Bone marrow (tissue), 2 donors: Measurements from ENCODE around the gene RRAGC.
"Not testable (repeated sequence)": the region's sequence is repeated elsewhere in the genome, so short reads cannot be mapped to it uniquely, and the experiment has no call there.

Experiments
- DNase-seq, 2 donors: peaks; one replicate each; lab custom pipeline; 2025; lab: John Stamatoyannopoulos, UW

Gene RRAGC

GRCh38 chr1:38858833-38859560 lies 575 bp downstream of the RRAGC start:
- DNase-seq = no peak

DNA sequence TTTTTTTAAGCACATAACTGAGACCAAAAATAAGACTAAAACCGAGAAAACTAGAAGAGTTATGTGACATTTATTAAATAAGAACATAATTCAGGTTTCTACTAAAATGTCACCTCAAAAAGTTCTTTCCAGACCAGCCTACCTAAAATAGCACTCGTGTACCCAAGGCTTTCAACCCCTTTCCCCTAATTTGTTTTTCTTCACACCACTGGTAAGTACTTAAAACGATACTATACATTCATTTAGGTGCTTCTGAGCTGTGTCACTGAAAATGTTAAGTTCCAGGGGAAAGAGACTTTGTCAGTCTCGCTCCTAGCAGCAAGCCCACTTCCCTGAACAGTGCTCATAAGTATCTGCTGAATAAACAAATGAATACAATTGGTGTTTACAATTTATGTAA lies 6.8 kb downstream of the RRAGC start:
- no peak for DNase-seq

- DNase-seq = peak in 1 of 2 donors; percentile 69
Observed at GRCh38 chr1:38848071-38848470, 11.5 kb downstream of the RRAGC start.

DNA sequence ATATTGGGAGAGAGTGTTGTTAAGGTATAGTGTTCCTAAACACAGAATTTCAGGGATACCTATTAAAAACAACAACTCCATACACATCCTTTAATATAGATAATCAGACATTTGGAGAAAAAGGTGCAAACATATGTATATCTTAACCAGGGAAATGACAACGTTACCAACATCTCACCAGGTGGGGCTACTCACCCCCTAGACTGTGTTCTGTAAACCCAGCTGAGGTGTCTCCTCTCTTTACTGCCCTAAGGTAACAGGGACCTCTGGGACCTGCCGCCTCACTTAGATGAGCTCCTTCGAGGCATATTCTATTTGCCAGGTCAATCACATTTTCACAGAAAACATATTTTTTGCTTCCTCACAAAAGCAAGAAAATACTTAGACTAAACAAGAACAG lies 13.4 kb downstream of the RRAGC start:
- DNase-seq = no peak

DNA sequence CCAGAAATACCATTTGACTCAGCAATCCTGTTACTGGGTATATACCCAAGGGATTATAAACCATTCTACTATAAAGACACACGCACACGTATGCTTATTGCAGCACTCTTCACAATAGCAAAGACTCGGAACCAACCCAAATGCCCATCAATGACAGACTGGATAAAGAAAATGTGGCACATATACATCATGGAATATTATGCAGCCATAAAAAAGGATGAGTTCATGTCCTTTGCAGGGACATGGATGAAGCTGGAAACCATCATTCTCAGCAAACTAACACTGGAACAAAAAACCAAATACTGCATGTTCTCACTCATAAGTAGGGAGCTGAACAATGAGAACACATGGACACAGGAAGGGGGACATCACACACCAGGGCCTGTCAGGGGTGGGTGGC lies 14.5 kb downstream of the RRAGC start:
- not testable (repeated sequence) for DNase-seq

- DNase-seq = no peak
Observed at GRCh38 chr1:38840281-38840680, 19.3 kb downstream of the RRAGC start.

- no peak for DNase-seq
Observed at GRCh38 chr1:38839363-38839762, 20.2 kb downstream of the RRAGC start.

GRCh38 chr1:38836316-38836715 lies 23.3 kb downstream of the RRAGC start:
- DNase-seq = not testable (repeated sequence)

GRCh38 chr1:38834937-38835827 lies 24.4 kb downstream of the RRAGC start:
- DNase-seq = peak in 1 of 2 donors; percentile 85

DNA sequence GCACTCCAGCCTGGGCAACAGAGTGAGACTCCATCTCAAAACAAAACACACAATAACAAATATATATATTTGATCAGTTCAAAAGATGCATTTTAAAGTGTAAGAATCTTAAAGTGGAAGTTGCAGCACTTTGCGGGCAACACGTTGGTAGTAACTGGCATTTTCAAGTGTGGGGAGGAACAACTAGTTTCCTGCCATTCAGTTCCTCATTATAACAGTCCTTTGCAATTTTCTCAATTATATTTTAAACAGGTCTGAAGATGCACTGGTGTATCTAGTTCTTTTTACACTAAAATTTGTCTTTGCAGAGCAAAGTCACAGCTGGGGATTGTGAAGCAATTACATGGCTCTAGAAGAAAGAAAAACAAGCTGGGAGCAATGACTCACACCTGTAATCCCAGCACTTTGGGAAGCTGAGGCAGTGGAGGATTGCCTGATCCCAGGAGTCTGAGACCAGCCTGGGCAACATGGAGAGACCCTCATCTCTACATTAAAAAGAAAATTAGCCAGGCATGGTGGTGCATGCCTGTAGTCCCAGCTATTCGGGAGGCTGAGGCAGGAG lies 25.3 kb downstream of the RRAGC start:
- peak in 1 of 2 donors; percentile 39 for DNase-seq

DNA sequence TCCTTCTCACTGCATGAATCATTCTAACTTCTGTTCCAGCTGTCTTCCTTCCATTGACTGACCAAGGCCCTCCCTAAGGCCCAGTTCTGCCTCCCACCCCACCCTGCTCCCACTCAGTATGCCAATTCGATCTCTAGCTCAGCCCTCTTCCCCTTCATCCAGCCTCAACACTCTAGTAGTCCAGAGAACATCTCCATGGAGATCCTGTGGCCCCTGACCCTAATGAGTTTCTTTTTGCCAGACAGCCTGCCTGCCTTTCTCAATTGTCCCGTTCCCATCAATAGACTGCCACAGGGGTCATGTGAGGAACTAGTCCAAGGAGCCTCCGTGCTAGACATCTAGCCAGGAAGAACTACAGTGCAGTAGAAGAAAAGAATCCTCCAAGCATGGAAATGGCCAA lies 26.4 kb downstream of the RRAGC start:
- no peak for DNase-seq

- DNase-seq = no peak
Observed at GRCh38 chr1:38832370-38832734, 27.2 kb downstream of the RRAGC start.

DNA sequence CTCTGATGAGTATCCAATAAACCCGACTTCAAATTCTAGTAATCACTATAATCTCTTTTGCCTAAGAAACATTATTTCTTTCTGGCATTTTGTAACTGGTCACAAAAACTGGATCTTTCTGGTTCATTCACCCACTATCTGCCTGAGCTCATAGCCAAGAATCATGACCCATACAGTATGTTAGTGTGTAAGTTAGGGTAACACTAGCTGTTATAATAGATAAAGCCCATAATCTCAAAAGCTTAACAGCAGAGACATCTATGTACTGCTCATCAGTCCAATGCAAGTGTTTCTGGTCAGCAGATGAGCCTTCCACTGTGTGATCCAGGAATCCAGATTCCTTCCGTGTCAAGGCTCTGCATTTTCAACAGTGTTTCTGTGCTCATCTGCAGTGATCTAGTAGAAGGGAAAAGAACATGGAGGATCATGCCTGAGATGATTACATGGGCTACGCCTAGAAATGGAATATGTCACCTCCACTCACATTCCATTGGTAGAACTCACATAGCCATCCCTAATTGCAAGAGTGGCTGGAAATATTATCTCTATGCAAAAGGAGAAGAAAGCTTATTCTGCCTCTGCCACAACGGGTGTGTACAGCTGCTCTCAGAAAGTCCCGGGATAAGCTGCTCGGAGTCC lies 27.7 kb downstream of the RRAGC start:
- no peak for DNase-seq

- DNase-seq = no peak
Observed at GRCh38 chr1:38829368-38829767, 30.2 kb downstream of the RRAGC start.

DNA sequence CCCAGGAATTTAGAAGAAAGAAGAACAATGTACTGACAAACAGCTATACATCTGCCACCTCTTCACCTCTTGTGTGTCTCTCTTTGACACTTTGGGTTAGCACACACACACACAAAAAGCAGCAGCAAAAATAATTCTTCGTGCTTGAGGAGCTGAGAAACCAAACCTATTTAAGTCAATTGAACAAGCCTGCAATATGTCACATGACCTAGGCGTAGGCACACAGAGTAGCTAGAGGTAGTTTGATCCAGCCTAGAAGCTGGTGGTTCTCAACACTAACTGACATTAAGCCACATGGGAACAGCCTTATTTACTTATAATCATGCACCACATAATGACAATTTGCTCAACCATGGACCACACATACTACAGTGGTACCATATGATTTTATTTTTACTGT lies 32.3 kb downstream of the RRAGC start:
- no peak for DNase-seq

- DNase-seq = no peak
Observed at GRCh38 chr1:38826886-38827285, 32.7 kb downstream of the RRAGC start.

GRCh38 chr1:38826262-38826661 lies 33.3 kb downstream of the RRAGC start:
- no peak for DNase-seq

DNA sequence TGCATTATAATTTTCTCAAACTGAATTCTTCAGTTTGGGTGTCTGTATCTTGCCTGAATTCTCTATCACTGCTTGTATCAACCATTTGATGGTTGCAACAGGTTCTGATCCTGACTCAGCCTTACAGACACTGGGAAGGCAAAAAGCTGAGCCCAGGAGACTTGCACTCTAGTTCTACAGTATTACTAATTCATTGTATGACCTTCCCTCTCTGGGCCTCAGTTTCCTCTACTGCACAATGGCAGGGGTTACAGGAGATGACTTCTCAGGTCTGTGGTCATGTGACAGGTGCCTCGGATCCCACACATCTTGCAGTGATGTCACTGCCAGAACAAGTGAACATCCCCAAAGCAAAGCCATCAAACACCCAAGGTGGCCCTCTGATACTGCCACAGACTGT lies 38.7 kb downstream of the RRAGC start:
- DNase-seq = no peak

DNA sequence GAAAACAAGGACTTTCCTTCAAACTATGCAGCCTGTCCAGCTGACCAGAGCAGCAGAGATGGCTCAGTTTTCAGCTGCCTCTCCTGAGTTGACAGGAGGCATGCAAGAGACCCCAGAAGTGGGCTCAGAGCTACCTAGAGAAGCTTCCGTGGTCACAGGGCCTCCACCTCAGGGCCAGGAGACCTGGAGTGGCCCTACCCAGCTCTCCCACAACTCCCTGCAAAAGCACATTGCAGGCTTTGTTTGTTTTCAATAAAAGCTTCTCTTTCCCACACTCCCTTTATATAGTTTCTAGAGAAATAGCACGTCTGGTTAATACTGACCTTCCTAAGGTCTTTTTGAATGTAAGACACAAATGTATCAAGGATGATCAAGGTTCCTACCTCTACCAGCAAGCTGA lies 40.1 kb downstream of the RRAGC start:
- DNase-seq = no peak

- no peak for DNase-seq
Observed at GRCh38 chr1:38819040-38819439, 40.5 kb downstream of the RRAGC start.

DNA sequence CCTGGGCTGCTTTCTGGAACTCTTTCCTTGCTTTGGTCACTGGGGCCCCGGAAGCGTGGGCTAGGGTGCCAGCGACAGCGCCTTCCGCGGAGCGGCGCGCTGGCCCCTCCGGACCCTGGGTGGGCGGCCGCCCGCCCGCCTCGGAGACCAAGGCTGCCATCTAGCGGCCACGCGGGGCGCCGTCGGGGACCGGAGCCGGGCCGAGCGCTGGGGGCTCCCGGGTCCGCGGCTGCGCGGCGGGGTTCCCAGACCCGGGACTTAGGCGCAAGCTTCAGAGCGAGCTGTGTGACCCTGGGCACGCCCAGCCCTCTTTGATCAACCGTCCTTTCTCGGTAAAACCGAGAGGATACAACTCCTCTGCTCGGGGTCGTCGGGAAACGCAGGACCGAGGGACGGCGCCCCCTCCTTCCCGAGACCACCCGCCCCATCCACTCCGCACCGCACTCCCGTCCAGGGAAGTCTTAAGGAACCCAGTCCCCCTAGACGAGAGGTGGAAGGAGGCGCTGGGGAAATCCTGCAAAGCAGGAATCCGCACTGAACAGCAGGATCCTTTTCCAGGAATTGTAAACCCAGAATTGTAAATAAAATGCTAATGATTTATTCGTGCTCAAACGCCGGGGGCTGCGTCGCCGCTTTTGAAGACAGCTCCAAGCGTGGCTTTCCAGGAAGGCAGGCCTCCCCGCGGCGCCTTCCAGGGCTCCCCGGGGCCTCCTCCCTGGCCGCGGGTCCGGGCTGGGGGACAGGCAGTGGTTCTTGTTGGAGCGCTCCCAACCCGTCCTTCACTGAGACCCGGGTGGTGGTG lies 41.2 kb downstream of the RRAGC start:
- no peak for DNase-seq
